WTC11 (cell line): ENCODE measurements around the gene DECR2. TPM values are rescaled to one million over a fixed set of nuclear protein-coding genes. Genes with fewer than 3 reads are reported as not detected.

Experiments
- ATAC-seq: fragments of 200-7000 bp; cut with Tn5 transposase; 2 replicates; pipeline ENCODE4 v1.10.0; 2021; ENCODE audit warnings: mild to moderate bottlenecking, moderate library complexity
- CTCF ChIA-PET: fragments of 300-600 bp; sonication (Branson Sonifier 250); formaldehyde crosslinking; loops from one replicate; lab custom pipeline; 2021; ENCODE audit warnings: antibody characterized with exemption; lab: Charles Lee
- POLR2A ChIA-PET: fragments of 350-600 bp; sonication (Branson Sonifier 250); formaldehyde crosslinking; loops from one replicate; lab custom pipeline; 2021; ENCODE audit warnings: antibody characterized with exemption; lab: Charles Lee
- DNase-seq: peaks from one replicate; pipeline ENCODE4 v3.0.0; 2021; ENCODE audit warnings: low spot score
- H3K27ac Mint-ChIP-seq: 2 replicates; pipeline ENCODE4 v1.8.0; 2021; ENCODE audit warnings: mixed read lengths
- H3K27me3 Mint-ChIP-seq: 2 replicates; pipeline ENCODE4 v1.8.0; 2021; ENCODE audit warnings: low read depth, mild to moderate bottlenecking, moderate library complexity, mixed read lengths
- H3K36me3 Mint-ChIP-seq: 2 replicates; pipeline ENCODE4 v1.8.0; 2021; ENCODE audit warnings: mixed read lengths
- H3K4me1 Mint-ChIP-seq: 2 replicates; pipeline ENCODE4 v1.8.0; 2022; ENCODE audit warnings: mixed read lengths
- H3K4me3 Mint-ChIP-seq: 2 replicates; pipeline ENCODE4 v1.8.0; 2021; ENCODE audit warnings: mild to moderate bottlenecking, moderate library complexity, mixed read lengths
- H3K9me3 Mint-ChIP-seq: 2 replicates; pipeline ENCODE4 v1.8.0; 2021; ENCODE audit warnings: mixed read lengths
- ATF2 ChIP-seq: sonication (generic); formaldehyde crosslinking; IDR thresholded peaks from 2 replicates; pipeline ENCODE4 v1.8.1; 2022; ENCODE audit warnings: low read depth, missing genetic modification reagents, borderline replicate concordance
- IRF1 ChIP-seq: sonication (generic); formaldehyde crosslinking; IDR thresholded peaks from 2 replicates; pipeline ENCODE4 v1.8.0; 2023; ENCODE audit warnings: missing genetic modification reagents
- JAZF1 ChIP-seq: fragments of 250-450 bp; sonication (Bioruptor Pico); IDR thresholded peaks from 2 replicates; pipeline ENCODE4 v1.9.0; 2021; ENCODE audit warnings: moderate library complexity, mild to moderate bottlenecking, inconsistent platforms
- KAT7 ChIP-seq: sonication (generic); formaldehyde crosslinking; IDR thresholded peaks from 2 replicates; pipeline ENCODE4 v1.8.1; 2023; ENCODE audit warnings: missing genetic modification reagents, mild to moderate bottlenecking, borderline replicate concordance
- MXD4 ChIP-seq: fragments of 250-450 bp; sonication (Bioruptor Pico); IDR thresholded peaks from 2 replicates; pipeline ENCODE4 v1.8.0; 2021; ENCODE audit warnings: mild to moderate bottlenecking, moderate library complexity, borderline replicate concordance
- MYBL2 ChIP-seq: sonication (generic); formaldehyde crosslinking; IDR thresholded peaks from 2 replicates; pipeline ENCODE4 v1.8.1; 2023; ENCODE audit warnings: mild to moderate bottlenecking, moderate library complexity, missing genetic modification reagents
- NFATC4 ChIP-seq: fragments of 250-450 bp; sonication (Bioruptor Pico); IDR thresholded peaks from 2 replicates; pipeline ENCODE4 v1.9.0; 2021; ENCODE audit warnings: mild to moderate bottlenecking
- NR1H2 ChIP-seq: sonication (generic); formaldehyde crosslinking; IDR thresholded peaks from 2 replicates; pipeline ENCODE4 v1.9.0; 2021; ENCODE audit warnings: mild to moderate bottlenecking, moderate library complexity, missing genetic modification reagents
- RORB ChIP-seq: fragments of 250-450 bp; sonication (Bioruptor Pico); IDR thresholded peaks from 2 replicates; pipeline ENCODE4 v1.9.0; 2021; ENCODE audit warnings: mild to moderate bottlenecking
- TCF7 ChIP-seq: sonication (generic); formaldehyde crosslinking; IDR thresholded peaks from 2 replicates; pipeline ENCODE4 v1.8.0; 2022; ENCODE audit warnings: mild to moderate bottlenecking, low read depth, missing genetic modification reagents, moderate library complexity
- TEAD1 ChIP-seq: sonication (generic); formaldehyde crosslinking; IDR thresholded peaks from 2 replicates; pipeline ENCODE4 v1.8.0; 2022; ENCODE audit warnings: mild to moderate bottlenecking, missing genetic modification reagents
- TP53 ChIP-seq: sonication (generic); formaldehyde crosslinking; IDR thresholded peaks from 2 replicates; pipeline ENCODE4 v1.8.1; 2023; ENCODE audit warnings: mild to moderate bottlenecking, missing genetic modification reagents
- USF1 ChIP-seq: sonication (generic); formaldehyde crosslinking; IDR thresholded peaks from 2 replicates; pipeline ENCODE4 v1.8.0; 2022; ENCODE audit warnings: mild to moderate bottlenecking, missing genetic modification reagents
- ZNF281 ChIP-seq: sonication (generic); formaldehyde crosslinking; IDR thresholded peaks from 2 replicates; pipeline ENCODE4 v1.8.0; 2023; ENCODE audit warnings: mild to moderate bottlenecking, missing genetic modification reagents
- ZNF416 ChIP-seq: fragments of 250-450 bp; sonication (Bioruptor Pico); IDR thresholded peaks from 2 replicates; pipeline ENCODE4 v1.9.0; 2021; ENCODE audit warnings: mild to moderate bottlenecking, inconsistent platforms
- ZNF423 ChIP-seq: fragments of 250-450 bp; sonication (Bioruptor Pico); IDR thresholded peaks from 2 replicates; pipeline ENCODE4 v2.1.2; 2022; ENCODE audit warnings: mild to moderate bottlenecking, moderate library complexity
- ZNF512 ChIP-seq: sonication (generic); formaldehyde crosslinking; IDR thresholded peaks from 2 replicates; pipeline ENCODE4 v1.8.1; 2022; ENCODE audit warnings: missing genetic modification reagents, borderline replicate concordance
- ZSCAN18 ChIP-seq: fragments of 250-450 bp; sonication (Bioruptor Pico); IDR thresholded peaks from 2 replicates; pipeline ENCODE4 v2.1.2; 2022; ENCODE audit warnings: mild to moderate bottlenecking, moderate library complexity
- total RNA-seq: library from RNA; stranded (reverse); gene quantifications from 3 replicates; pipeline ENCODE4 v1.2.3, GENCODE V29; 2021
- TF ChIP-seq, protein P1 (sequence below): sonication (generic); formaldehyde crosslinking; IDR thresholded peaks from 2 replicates; pipeline ENCODE4 v1.8.1; 2023; ENCODE audit warnings: mild to moderate bottlenecking, missing genetic modification reagents

The DECR2 gene
- total RNA-seq, 1 experiment from 2014 or later = 43.6 TPM

GRCh38 chr16:375212-375611 lies 26.5 kb upstream of the DECR2 start (continued):
- TF ChIP-seq ATF2 (CRISPR knock-in tag) (no peak), ZNF281 (CRISPR knock-in tag) (no peak), ZNF512 (CRISPR knock-in tag) (no peak)

DNA sequence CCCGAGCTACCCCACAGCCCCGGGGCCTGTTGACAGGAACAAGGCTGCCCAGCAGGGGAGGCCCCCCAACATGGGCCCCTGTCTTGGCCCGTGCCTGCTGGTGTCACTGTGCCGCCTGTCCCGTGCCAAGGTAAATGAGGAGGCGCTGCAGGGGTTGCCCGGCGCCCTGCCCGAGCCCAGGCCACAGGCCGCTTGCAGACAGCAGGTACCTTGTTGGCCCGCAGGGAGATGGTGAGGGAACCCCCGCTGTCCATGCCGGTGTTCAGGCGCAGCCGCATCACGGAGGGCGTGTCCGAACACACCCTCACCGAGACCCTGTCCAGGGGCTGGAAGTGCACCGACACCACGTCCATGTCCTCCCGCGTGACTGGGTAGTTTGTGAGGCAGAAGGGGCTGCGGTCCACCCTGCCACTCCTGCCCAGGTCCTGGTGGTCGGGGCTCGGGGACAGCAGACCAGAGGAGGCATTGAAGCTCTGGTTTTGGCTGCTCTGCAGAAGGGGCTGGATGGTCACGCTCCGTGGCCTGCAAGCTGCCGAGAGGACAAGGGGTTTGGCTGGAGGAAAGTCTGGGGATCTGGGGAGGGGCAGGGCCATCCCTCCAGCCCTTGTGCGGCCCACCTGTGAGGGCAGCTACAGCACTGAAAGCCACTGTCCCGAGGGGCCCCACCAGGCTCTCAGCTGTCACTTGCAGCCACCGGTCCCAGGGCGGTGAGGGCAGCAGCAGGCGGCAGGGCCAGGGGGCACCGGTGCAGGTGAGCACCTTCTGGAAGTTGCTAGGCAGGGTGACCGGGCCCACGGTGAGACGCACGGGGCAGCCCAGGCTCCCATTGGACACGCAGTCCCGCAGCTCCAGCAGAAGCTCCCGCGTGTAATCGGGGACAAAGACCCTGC lies 25.5 kb upstream of the DECR2 start:
- H3K9me3 Mint-ChIP-seq = no peaks in the 10 kb centered on the region
- DNase-seq (no peak), ATAC-seq (no peak)
- no peak overlapping the region for H3K4me3 Mint-ChIP-seq
- ChIA-PET POLR2A (no interaction called here), CTCF (no interaction called here)
- peaks cover 12% of the 10 kb centered on the region for H3K36me3 Mint-ChIP-seq
- TF ChIP-seq TEAD1 = no peak
- TF ChIP-seq, protein P1, sequence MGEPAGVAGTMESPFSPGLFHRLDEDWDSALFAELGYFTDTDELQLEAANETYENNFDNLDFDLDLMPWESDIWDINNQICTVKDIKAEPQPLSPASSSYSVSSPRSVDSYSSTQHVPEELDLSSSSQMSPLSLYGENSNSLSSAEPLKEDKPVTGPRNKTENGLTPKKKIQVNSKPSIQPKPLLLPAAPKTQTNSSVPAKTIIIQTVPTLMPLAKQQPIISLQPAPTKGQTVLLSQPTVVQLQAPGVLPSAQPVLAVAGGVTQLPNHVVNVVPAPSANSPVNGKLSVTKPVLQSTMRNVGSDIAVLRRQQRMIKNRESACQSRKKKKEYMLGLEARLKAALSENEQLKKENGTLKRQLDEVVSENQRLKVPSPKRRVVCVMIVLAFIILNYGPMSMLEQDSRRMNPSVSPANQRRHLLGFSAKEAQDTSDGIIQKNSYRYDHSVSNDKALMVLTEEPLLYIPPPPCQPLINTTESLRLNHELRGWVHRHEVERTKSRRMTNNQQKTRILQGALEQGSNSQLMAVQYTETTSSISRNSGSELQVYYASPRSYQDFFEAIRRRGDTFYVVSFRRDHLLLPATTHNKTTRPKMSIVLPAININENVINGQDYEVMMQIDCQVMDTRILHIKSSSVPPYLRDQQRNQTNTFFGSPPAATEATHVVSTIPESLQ (CRISPR knock-in tag) = no peak
- no peak for TF ChIP-seq IRF1 (CRISPR knock-in tag)
- no peak for TF ChIP-seq KAT7 (CRISPR knock-in tag)
- TF ChIP-seq NFATC4 (CRISPR knock-in tag) = no peak
- no peak for TF ChIP-seq MXD4 (CRISPR knock-in tag)
- TF ChIP-seq MYBL2 = no peak
- TF ChIP-seq TCF7 (CRISPR knock-in tag) = no peak
- TF ChIP-seq NR1H2 (CRISPR knock-in tag) = no peak
- no peak for TF ChIP-seq ZNF423 (CRISPR knock-in tag)
- no peak for TF ChIP-seq TP53 (CRISPR knock-in tag)
- TF ChIP-seq ZSCAN18 (CRISPR knock-in tag) = no peak
- no peak for TF ChIP-seq JAZF1 (CRISPR knock-in tag)
- no peak for TF ChIP-seq RORB
- TF ChIP-seq USF1 (CRISPR knock-in tag) = no peak
- no peak for TF ChIP-seq ZNF416 (CRISPR knock-in tag)
- H3K27me3 Mint-ChIP-seq = no peaks in the 10 kb centered on the region
- H3K27ac Mint-ChIP-seq = peak overlapping the region; percentile 36; the same call in 1 of the 2 replicates
- H3K4me1 Mint-ChIP-seq = peaks cover 15% of the 10 kb centered on the region
